Measurements from ENCODE around the gene CAMKMT. TPM values are rescaled to one million over a fixed set of nuclear protein-coding genes. Genes with fewer than 3 reads are reported as not detected.

The CAMKMT gene
- total and polyA plus RNA-seq, 2 experiments from 2014 or later, result 26.5 to 29.5 TPM

GRCh38 chr2:44639399-44639798 lies 277.7 kb downstream of the CAMKMT start:
- no peaks in the 10 kb centered on the region for H3K79me2 ChIP-seq (replicated peaks; ENCODE audit: insufficient read depth)
- Mint-ChIP-seq H3K4me1 (peaks cover 26% of the 10 kb centered on the region), H3K36me3 (ENCODE audit: low read depth) (no peaks in the 10 kb centered on the region), H3K4me3 (no peak overlapping the region), H3K9me3 (no peaks in the 10 kb centered on the region), H3K27me3 (ENCODE audit: insufficient read depth, low read depth, poor library complexity) (peaks cover 2% of the 10 kb centered on the region), H3K27ac (no peak overlapping the region)
- TF ChIP-seq ZNF114 (CRISPR knock-in tag; IDR thresholded peaks at IDR 0.05) (no peak), CREB1 (CRISPR knock-in tag; IDR thresholded peaks at IDR 0.05; ENCODE audit: low read depth) (no peak), REST (IDR thresholded peaks at IDR 0.05; ENCODE audit: unreplicated experiment) (no peak), ZNF331 (CRISPR knock-in tag; IDR thresholded peaks at IDR 0.05; ENCODE audit: low read depth) (no peak), CTCF (conservative IDR thresholded peaks at IDR 0.05; ENCODE audit: low read depth in 2 of 2) (no peak), POLR2AphosphoS5 (IDR thresholded peaks at IDR 0.05; ENCODE audit: low read depth) (no peak), JUNB (IDR thresholded peaks at IDR 0.05; ENCODE audit: unreplicated experiment) (no peak), ETS1 (IDR thresholded peaks at IDR 0.05) (no peak), NANOG (IDR thresholded peaks at IDR 0.05; ENCODE audit: borderline replicate concordance) (no peak), EZH2 (IDR thresholded peaks at IDR 0.05; ENCODE audit: low read depth, unreplicated experiment) (no peak), STAT1 (IDR thresholded peaks at IDR 0.05; ENCODE audit: unreplicated experiment) (no peak), ZNF462 (CRISPR knock-in tag; IDR thresholded peaks at IDR 0.05) (no peak), EZH2phosphoT487 (IDR thresholded peaks at IDR 0.05; ENCODE audit: unreplicated experiment) (no peak)
- no peak overlapping the region for H2AFZ ChIP-seq
- DNase-seq (ENCODE audit: low spot score), result no peak
- H3K27ac ChIP-seq (ENCODE audit: low read depth), result no peak overlapping the region
- peaks cover 19% of the 10 kb centered on the region for H3K4me1 ChIP-seq (ENCODE audit: insufficient read depth)
- H4K20me1 ChIP-seq (replicated peaks; ENCODE audit: insufficient read depth), result no peaks in the 10 kb centered on the region
- ATAC-seq, result no peak
- no peaks in the 10 kb centered on the region for H3K27me3 ChIP-seq (ENCODE audit: insufficient read depth)
- H3K9me2 ChIP-seq (ENCODE audit: insufficient read depth), result no peaks in the 10 kb centered on the region
- no peak overlapping the region for H3K4me2 ChIP-seq
- no peaks in the 10 kb centered on the region for H3F3A ChIP-seq (replicated peaks; ENCODE audit: low read depth)
- H3K4me3 ChIP-seq, result no peak overlapping the region
- no peaks in the 10 kb centered on the region for H3K36me3 ChIP-seq (ENCODE audit: insufficient read depth)

Data from GM23338 (cell line).